Measurements from ENCODE around the gene SMARCC1. TPM values are rescaled to one million over a fixed set of nuclear protein-coding genes. Genes with fewer than 3 reads are reported as not detected.

SMARCC1 gene
- polyA plus RNA-seq, 1 donor, result 57.4 TPM

GRCh38 chr3:47588053-47588452 lies 193.6 kb downstream of the SMARCC1 start:
- DNase-seq (ENCODE audit: low read depth), result no peak

- no peak for DNase-seq (ENCODE audit: low read depth)
Measured at GRCh38 chr3:47586746-47587145, 194.9 kb downstream of the SMARCC1 start.

- DNase-seq (ENCODE audit: low read depth), result no peak
Measured at GRCh38 chr3:47583320-47584075, 198.2 kb downstream of the SMARCC1 start.

DNA sequence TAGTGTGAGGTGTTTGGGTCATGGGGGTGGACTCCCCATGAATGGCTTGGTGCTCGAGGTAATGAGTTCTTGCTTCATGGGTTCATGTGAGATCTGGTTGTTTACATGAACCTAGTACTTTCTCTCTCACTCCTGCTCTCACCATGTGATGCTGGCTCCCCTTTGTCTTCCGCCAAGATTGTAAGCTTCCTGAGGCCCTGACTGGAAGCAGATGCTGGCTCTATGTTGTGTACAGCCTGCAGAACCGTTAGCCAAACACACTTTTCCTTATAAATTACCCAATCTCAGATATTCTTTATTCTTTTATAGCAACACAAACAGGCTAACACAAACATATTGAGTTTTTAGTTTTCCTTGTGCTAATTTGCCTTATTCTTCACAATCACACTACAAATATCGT lies 199.9 kb downstream of the SMARCC1 start:
- no peak for DNase-seq (ENCODE audit: low read depth)

DNA sequence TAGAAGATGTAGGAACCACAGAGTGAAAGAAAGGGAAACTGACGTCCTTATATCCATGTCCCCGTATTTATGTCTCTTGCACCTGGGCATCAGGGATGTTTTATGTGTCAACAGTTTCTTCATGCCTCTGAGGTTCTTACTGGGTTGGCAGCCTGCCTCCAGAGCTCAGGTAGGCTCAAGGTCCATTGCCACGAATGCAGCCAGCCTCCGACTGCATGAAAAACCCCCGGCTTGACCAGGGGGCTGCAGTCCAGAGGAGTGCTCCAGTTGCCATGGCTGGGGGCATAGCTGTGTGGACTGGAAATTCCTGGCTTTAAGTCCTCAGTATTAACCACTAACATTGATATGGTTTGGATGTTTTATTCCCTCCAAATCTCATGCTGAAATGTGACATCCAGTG lies 200.3 kb downstream of the SMARCC1 start:
- no peak for DNase-seq (ENCODE audit: low read depth)

DNA sequence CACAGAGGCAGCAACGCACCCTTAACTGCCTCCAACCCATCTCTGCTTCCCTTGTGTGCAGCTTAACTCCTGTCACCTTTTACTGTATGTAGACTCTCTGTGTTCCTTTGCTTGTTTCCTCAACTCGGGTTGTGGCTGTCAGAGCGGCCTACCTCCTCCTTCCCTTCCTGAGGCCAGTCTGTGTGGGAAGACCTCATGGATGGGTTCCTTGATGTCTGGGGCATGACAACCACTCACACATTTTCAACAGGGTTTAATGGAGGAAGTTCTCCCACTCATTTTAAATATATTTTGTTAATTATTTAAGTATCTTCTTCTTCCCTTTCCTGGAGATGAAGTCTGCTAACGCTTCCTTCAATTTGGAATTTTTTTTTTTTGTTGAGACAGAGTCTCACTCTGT lies 201.2 kb downstream of the SMARCC1 start:
- DNase-seq (ENCODE audit: low read depth), result no peak

GRCh38 chr3:47579875-47580274 lies 201.8 kb downstream of the SMARCC1 start:
- DNase-seq (ENCODE audit: low read depth), result no peak

GRCh38 chr3:47578691-47579632 lies 202.7 kb downstream of the SMARCC1 start, which contains the start of gene CSPG5:
Gene CSPG5, minus strand, starts transcription at chr3:47578865. Its CDS starts 172 bp downstream, at chr3:47578693.
- no peak for DNase-seq (ENCODE audit: low read depth)

DNA sequence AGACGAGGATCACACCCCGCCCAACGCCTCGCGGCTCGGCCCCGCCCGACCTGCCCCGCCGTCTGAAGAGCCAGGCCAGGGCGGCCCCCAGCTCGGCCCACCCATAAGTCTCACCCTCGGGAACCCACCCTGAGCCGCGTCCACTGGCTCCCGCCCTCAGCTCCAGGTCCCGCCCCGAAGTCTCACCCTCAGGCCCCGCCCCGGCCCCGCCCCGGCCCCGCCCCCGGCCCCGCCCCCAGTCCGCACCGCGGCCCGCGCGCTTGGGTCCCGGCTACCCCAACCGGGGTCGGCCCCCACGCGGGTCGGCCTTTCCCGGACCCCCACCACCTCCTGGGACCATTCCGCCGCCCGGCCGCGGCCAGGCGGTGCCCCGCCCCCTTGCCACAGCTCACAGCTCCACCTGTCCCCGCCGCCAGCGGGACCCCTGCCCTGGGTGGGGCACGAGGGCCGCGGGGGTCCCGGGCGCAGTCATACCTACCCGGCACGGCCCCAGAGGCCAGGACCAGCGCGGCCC lies 203.5 kb downstream of the SMARCC1 start:
- no peak for DNase-seq (ENCODE audit: low read depth)

DNA sequence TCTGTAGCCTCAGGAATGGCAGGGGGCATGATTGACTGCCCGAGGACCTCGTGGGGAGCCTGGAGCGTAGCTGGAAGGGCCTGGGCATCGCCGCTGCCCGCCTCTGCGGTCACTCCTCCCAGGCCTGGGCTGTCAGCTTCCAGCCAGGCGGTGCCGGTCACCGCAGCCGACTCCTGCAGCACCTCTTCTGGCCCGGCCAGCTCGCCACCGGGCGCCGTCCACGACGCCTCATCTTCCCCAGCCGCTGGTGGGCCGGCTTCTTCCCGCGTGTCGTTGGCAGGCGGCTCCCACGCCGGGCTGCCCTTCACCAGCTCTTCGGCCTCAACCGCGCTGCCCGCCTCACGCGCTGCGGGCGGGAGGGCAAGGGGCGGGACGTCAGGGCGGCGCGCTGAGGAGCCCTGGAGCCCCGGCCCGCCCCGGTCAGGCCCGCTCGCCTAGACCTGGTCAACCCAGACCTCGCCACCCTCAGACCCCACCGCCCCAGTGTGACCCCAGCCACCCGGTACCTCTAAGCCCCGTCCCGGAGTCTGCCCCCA lies 204.0 kb downstream of the SMARCC1 start:
- DNase-seq (ENCODE audit: low read depth), result no peak

DNA sequence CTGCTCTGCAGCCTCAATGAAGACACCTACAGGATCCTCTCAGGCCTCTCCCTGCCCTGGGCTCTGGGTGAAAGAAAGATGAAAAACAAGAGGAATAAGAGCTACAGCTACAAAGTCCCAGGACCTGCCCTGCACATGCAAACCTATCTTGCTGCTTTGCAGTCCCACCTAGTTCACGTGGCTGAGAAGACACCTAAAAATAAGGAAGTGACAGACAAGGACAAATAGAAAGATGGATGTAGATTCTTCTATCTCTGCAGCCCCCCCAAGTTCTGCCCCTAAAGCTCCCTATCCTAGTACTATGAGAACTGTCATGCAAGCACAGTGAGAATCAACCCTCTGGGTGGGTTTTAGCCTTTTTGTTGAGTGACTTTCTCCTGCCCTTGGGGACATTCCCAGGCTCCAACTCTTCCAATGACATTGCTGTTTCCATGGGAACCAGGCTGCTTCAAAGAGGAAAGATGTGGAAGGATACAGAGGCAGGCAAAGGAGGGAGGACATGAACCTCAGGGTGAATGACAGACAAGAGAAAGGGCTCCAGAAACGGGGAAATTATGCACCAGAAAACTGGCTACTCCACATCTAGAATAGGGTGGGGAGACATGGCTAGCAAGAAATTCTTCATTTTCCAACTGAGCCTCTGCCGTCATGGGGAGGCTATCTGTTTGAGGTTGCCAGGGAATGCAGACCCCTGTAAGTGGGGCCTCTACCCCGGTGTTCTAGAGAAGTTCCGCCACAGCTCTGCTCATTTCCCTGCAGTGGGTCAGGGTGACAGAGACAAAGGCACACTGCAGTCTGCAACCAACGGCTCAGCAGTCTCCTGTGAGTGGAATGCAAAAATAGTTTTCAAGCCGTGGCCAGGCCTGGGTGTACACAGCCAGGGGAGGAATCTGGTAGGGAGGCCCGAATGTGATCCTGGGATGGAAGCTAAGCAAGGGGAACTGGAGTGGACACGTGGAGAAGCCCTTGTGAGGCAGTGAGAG lies 208.2 kb downstream of the SMARCC1 start:
- no peak for DNase-seq (ENCODE audit: low read depth)

DNA sequence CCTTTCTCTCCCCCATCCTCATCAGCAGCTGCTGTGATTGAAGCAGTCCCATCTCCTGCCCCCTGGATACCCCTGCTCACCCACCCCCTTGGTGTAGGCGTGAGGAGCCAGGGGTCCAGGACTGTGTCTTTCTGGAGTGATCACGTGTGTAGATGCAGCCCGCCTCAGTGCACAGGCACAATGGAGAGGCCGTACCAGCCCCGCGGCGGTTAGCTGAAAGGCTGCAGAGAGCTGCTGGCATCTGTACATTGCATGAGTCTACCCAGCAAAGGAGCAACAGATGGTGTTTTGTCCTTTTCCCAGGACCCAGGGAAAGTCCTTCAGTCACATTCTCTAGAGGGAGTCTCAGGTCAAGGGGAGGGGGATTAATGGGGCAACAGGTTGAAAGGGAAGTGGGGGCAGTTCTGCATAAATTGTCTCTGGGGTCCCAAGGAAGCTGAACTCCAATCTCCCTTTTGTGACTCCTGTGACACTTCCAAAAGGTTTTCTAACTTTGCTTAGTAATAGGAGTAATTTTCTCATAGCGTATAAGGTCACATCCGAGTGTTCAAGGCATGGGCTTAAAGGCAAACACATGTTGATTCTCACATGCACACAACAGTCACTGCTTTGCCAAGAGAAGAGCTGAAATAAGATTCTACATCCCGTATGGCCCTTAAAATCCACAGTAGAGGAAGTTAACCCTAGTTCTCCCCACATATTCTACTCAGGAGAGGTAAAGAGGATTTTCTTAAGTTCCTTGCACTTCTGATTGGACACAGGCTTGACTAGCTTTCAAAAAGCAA lies 210.1 kb downstream of the SMARCC1 start:
- peak; percentile 22 for DNase-seq (ENCODE audit: low read depth)

- no peak for DNase-seq (ENCODE audit: low read depth)
Measured at GRCh38 chr3:47568901-47569300, 212.8 kb downstream of the SMARCC1 start.

DNA sequence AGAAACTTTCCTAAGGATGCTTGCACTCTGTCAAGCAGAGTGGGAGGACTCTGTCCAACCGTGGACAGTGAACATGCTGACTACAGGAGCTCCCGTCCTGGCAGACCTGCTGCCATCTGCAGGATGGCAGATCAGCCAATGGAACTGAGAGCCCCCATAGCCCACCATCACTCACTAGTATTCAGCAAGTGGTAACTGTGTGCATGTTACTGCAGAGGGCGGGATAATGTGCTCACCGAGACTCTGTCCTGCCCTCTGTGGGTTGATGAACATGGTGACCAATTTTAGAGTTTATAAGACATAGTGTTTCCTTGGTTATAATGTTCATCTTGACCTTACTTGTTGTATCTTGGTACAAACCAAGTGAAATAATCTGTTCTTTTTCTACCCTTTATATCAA lies 214.5 kb downstream of the SMARCC1 start:
- DNase-seq (ENCODE audit: low read depth), result no peak

- DNase-seq (ENCODE audit: low read depth), result no peak
Measured at GRCh38 chr3:47566667-47567066, 215.0 kb downstream of the SMARCC1 start.

GRCh38 chr3:47565734-47566550 lies 215.8 kb downstream of the SMARCC1 start:
- no peak for DNase-seq (ENCODE audit: low read depth)

GRCh38 chr3:47556351-47556750 lies 225.3 kb downstream of the SMARCC1 start:
- no peak for DNase-seq (ENCODE audit: low read depth)

DNA sequence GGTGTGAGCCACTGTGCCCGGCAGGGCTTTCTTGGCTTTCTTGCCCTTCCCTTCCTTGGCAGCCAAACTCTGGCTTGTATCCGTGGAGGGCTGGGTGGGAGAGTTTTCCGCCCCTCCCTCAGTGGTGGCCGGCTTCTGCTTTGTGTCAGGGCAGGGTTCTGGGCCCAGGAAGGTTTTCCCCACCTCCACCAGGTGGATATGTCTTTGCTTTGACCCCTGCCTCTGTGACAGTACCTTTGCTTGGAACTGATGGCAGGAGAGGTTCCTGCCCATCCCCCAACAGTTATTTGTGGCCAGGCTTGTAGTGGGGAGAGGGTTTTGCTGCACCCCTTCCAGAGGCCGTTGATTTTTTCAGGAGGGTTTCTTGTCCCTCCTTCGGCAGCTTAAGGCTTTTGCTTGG lies 227.4 kb downstream of the SMARCC1 start:
- DNase-seq (ENCODE audit: low read depth), result no peak

DNA sequence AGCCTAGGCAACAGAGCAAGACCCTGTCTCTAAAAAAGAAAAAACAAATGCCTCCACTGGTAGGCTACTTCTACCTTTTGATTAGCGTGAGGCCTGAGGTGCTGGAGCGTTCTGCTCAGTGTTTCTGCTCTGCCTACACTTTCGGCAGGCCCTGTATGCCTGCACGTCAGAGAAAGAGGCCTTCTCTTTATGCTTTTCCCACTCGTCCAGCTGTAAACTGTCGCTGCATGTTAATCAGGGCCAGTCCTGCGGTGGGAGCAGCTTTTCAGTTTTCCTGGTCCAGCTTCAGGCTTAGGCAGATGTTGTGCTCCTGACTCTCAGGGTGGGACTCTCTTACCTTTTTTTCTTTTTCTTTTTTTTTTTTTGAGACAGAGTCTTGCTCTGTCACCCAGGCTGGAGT lies 228.3 kb downstream of the SMARCC1 start:
- no peak for DNase-seq (ENCODE audit: low read depth)

Measured in forelimb muscle (tissue), 1 donor.